NCI-H1092 treated with DMSO at 0.1 percent for 48 hours (cell line): Measurements from ENCODE around the gene SPEG.
A peak's percentile ranks its signal among the peaks of the same experiment; 100 is the strongest.

ENCODE experiments used
- DNase-seq: peaks from one replicate; lab custom pipeline; 2025; lab: John Stamatoyannopoulos, UW

The SPEG gene

DNA sequence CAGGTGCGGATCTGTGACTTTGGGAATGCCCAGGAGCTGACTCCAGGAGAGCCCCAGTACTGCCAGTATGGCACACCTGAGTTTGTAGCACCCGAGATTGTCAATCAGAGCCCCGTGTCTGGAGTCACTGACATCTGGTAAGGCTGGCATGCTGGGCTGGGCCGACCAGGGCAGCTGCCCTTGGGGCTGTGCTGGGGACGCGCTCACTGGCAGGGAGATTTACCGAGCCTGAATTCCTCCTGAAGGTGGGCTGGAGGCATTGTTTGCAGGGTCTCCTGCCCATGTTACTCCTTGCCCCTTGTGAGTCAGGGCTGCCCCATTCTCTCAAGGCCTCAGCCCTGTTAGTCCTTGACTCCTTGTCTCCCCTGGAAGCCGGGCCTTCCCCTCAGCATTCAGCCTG is 45.4 kb downstream of the SPEG start:
- DNase-seq: no peak

DNA sequence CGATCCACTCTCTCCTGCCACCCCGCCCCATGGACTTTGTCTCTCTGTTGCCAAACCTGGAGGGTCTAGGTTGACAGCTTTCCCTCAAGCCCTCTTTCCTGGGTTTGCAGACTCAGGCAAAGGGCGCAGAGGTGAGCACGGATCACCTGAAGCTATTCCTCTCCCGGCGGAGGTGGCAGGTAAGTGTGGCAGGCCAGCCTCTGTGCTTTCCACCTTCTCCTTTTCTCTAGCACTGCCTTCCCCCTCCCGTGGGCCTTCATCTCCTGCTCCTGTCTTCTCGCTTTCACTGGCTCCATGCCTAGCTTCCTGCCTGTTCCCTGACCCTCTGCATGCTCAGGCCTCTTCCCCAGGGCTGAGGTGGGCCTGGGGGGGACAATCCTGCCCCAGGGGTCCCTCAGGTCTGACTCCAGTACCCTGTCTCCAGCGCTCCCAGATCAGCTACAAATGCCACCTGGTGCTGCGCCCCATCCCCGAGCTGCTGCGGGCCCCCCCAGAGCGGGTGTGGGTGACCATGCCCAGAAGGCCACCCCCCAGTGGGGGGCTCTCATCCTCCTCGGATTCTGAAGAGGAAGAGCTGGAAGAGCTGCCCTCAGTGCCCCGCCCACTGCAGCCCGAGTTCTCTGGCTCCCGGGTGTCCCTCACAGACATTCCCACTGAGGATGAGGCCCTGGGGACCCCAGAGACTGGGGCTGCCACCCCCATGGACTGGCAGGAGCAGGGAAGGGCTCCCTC is 48.2 kb downstream of the SPEG start:
- no peak for DNase-seq

DNA sequence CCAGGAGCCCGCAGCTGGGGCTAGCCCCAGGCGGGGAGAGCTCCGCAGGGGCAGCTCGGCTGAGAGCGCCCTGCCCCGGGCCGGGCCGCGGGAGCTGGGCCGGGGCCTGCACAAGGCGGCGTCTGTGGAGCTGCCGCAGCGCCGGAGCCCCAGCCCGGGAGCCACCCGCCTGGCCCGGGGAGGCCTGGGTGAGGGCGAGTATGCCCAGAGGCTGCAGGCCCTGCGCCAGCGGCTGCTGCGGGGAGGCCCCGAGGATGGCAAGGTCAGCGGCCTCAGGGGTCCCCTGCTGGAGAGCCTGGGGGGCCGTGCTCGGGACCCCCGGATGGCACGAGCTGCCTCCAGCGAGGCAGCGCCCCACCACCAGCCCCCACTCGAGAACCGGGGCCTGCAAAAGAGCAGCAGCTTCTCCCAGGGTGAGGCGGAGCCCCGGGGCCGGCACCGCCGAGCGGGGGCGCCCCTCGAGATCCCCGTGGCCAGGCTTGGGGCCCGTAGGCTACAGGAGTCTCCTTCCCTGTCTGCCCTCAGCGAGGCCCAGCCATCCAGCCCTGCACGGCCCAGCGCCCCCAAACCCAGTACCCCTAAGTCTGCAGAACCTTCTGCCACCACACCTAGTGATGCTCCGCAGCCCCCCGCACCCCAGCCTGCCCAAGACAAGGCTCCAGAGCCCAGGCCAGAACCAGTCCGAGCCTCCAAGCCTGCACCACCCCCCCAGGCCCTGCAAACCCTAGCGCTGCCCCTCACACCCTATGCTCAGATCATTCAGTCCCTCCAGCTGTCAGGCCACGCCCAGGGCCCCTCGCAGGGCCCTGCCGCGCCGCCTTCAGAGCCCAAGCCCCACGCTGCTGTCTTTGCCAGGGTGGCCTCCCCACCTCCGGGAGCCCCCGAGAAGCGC is 49.1 kb downstream of the SPEG start:
- no peak for DNase-seq

DNA sequence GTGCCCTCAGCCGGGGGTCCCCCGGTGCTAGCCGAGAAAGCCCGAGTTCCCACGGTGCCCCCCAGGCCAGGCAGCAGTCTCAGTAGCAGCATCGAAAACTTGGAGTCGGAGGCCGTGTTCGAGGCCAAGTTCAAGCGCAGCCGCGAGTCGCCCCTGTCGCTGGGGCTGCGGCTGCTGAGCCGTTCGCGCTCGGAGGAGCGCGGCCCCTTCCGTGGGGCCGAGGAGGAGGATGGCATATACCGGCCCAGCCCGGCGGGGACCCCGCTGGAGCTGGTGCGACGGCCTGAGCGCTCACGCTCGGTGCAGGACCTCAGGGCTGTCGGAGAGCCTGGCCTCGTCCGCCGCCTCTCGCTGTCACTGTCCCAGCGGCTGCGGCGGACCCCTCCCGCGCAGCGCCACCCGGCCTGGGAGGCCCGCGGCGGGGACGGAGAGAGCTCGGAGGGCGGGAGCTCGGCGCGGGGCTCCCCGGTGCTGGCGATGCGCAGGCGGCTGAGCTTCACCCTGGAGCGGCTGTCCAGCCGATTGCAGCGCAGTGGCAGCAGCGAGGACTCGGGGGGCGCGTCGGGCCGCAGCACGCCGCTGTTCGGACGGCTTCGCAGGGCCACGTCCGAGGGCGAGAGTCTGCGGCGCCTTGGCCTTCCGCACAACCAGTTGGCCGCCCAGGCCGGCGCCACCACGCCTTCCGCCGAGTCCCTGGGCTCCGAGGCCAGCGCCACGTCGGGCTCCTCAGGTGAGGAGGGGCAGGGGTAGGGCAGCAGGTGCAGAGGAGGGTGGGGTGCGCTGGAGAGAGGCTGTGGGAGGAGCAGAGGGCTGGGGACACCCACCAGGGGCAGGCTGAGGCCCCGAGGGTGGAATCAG is 49.9 kb downstream of the SPEG start:
- no peak for DNase-seq

DNA sequence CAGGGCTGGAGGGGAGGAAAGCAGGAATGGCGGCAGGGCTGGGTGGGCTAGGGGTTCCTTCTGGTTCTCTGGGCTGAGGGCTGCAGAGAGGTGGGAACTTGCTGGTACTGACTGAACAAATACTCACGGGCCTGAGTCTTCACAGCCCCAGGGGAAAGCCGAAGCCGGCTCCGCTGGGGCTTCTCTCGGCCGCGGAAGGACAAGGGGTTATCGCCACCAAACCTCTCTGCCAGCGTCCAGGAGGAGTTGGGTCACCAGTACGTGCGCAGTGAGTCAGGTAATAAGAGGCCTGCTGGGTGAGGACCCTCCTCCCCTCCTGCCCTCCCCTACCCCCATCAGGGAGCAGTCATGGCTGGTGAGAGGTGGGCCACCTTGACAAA is 50.5 kb downstream of the SPEG start:
- DNase-seq: no peak

DNA sequence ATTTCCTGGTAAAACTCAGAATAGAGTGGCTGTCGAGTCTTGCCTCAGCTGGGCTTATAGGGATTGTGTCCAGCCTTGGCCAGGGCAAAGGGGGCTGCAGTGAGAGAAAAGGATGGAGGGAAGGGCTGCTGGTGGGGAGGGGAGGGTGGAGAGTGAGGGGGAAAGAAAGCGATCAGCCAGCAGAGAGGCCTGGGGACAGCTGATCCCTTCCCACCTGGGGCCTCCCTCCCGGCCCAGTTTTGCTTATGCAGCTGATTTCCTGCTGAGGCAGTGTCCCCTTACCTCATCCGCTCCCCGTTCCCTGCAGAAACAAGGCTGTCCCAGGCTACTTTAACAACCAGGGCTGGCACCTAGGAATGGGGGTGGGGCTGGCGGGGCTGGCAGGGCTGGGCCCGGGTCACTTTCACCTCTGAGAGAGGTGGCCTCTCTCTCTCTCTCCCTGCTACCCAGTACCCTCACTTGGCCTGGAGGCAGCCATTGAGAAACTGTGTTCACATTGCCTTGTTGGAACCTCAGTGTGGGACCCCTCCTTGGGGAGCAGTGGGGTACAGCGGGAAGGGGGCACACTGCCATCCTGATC is 51.8 kb downstream of the SPEG start:
- DNase-seq: no peak

GRCh38 chr2:219488149-219488843 is 53.7 kb downstream of the SPEG start:
- DNase-seq: no peak

- no peak for DNase-seq
Observed at GRCh38 chr2:219488844-219489194, 54.2 kb downstream of the SPEG start.

- DNase-seq: no peak
Observed at GRCh38 chr2:219489315-219489714, 54.7 kb downstream of the SPEG start.

GRCh38 chr2:219490186-219490585 is 55.5 kb downstream of the SPEG start:
- no peak for DNase-seq

DNA sequence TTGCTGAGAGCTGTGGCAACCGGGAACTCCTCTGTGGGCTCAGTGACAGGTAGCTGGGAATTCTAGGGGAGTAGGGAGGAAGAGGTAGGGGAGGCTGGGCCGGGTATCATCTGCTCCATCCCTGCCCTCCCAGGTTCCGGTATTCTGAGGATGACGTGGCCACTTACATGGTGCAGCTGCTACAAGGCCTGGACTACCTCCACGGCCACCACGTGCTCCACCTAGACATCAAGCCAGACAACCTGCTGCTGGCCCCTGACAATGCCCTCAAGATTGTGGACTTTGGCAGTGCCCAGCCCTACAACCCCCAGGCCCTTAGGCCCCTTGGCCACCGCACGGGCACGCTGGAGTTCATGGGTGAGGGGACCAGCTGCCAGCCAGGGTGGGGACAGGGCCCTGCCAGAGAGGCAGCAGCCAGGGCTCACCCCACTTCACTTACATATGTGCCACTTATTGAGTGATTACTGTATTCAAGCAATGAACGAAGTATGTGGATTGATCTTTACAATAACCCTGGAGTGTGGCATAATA is 56.0 kb downstream of the SPEG start:
- DNase-seq: no peak

DNA sequence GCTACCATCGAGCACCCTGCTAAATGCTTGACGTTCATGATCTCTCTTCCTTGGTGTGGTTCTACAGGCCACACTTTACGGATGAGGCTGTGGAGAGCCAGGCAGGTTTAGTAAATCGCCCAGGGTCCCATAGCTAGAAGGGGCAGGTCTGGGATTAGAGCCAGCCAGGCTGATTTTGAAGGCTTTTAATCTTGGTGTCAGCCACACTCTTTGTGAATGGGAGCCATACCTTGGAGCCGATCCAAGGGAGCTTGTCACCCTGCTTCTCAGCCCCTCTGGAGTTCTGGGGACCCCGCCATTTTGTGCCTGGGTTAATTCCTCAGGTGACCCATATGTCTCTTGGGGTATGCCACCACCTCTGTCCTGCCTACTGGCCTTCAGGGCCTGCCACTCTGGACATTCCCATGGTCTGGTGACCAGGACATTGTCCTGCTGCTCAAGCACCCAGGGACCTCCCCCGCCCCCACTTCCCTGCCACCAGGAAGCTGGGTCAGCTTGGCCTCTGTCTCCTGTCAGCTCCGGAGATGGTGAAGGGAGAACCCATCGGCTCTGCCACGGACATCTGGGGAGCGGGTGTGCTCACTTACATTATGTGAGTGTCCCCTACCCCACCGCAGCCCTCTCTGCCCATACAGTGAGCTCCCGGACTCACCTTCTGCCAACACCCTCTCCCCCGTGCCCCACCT is 56.8 kb downstream of the SPEG start:
- DNase-seq: no peak

DNA sequence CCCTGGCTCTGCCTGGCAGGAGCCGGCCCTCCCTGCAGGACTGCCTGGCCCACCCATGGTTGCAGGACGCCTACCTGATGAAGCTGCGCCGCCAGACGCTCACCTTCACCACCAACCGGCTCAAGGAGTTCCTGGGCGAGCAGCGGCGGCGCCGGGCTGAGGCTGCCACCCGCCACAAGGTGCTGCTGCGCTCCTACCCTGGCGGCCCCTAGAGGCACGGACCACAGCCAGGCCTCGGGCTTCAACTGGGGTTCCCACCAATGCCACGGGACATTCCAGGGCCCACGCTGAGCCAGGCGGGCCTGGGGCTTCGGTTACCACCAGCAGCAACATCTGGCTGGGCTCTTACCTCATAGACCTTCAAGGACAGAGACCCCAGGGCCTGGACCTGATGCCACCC is 57.9 kb downstream of the SPEG start:
- no peak for DNase-seq

- no peak for DNase-seq
Observed at GRCh38 chr2:219493086-219493485, 58.4 kb downstream of the SPEG start.

- no peak for DNase-seq
Observed at GRCh38 chr2:219494952-219495530, 60.4 kb downstream of the SPEG start.

GRCh38 chr2:219495531-219496122 is 61.0 kb downstream of the SPEG start:
- peak; percentile 44 for DNase-seq

DNA sequence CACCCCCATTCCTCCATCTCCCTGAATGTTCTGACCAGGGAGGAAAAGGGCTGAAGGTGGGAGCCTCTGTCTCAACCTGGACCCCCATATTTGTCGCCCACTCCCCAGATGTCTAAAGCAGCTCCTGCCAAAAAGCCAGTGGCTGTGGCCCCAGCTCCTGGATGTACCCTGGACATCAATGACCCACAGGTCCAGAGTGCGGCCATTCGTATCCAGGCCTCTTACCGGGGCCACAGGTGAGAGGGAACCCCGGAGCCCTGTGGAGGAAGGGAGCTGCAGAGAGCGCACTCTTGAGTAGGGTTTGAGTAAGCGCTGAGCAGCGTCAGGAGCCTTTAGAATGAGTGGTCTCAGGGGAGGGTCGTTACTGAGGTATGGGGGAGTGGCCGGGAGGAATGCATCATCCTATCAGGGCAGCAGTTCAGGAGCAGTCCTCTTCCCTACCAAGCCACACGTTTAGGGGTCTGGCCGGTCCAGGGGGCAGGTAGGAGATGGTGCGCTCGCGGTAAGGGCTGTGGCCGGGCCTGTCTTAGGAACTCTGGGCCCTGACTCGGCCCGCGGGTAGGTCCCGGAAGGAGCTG is 61.7 kb downstream of the SPEG start:
- no peak for DNase-seq

DNA sequence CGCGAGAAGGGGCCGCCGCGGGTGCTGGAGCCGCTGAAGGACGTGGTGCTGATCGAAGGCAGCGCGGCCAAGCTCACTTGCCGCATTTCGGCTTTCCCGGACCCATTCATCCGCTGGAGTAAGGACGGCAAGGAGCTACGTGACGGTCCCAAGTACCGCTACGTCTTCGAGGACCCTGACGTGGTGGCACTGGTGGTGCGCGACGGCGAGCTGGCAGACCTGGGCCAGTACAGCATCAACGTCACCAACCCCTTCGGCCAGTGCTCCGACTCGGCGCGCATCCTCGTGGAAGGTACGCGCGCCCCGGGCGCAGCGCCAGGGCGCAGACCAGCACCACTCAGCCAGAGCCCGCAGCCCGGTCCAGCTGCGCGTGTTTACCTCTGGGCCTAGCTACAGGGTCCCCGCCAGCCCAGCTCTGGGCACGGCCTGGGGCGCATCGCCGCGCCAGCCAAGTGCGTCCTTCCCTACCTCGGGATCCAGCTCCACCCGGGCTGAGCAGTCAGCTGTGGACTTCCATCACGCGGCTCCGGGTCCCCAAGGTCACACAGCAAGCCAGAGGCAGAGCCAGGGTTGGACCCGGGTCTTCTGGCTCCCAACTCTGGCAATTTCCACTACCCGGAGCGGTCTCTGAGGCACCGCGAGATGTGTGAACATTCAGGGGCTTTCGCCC is 62.3 kb downstream of the SPEG start:
- no peak for DNase-seq
